Measurements from ENCODE around the gene AGBL4.

- TF ChIP-seq CTCF (IDR thresholded peaks at IDR 0.05 in 4 of 5, conservative IDR thresholded peaks at IDR 0.05 in 1 of 5) (no peak), POLR2A (IDR thresholded peaks at IDR 0.05) (no peak)
Measured at GRCh38 chr1:49523764-49524163, 500.0 kb downstream of the AGBL4 start.
